Measurements from ENCODE around the gene TSHZ2.

GRCh38 chr20:53171065-53171464 is 198.9 kb downstream of the TSHZ2 start:
- no peak for TF ChIP-seq POLR2AphosphoS5 (IDR thresholded peaks at IDR 0.05)
- TF ChIP-seq, protein P1, sequence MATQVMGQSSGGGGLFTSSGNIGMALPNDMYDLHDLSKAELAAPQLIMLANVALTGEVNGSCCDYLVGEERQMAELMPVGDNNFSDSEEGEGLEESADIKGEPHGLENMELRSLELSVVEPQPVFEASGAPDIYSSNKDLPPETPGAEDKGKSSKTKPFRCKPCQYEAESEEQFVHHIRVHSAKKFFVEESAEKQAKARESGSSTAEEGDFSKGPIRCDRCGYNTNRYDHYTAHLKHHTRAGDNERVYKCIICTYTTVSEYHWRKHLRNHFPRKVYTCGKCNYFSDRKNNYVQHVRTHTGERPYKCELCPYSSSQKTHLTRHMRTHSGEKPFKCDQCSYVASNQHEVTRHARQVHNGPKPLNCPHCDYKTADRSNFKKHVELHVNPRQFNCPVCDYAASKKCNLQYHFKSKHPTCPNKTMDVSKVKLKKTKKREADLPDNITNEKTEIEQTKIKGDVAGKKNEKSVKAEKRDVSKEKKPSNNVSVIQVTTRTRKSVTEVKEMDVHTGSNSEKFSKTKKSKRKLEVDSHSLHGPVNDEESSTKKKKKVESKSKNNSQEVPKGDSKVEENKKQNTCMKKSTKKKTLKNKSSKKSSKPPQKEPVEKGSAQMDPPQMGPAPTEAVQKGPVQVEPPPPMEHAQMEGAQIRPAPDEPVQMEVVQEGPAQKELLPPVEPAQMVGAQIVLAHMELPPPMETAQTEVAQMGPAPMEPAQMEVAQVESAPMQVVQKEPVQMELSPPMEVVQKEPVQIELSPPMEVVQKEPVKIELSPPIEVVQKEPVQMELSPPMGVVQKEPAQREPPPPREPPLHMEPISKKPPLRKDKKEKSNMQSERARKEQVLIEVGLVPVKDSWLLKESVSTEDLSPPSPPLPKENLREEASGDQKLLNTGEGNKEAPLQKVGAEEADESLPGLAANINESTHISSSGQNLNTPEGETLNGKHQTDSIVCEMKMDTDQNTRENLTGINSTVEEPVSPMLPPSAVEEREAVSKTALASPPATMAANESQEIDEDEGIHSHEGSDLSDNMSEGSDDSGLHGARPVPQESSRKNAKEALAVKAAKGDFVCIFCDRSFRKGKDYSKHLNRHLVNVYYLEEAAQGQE (IDR thresholded peaks at IDR 0.05; ENCODE audit: borderline replicate concordance): no peak
- TF ChIP-seq, protein P2, sequence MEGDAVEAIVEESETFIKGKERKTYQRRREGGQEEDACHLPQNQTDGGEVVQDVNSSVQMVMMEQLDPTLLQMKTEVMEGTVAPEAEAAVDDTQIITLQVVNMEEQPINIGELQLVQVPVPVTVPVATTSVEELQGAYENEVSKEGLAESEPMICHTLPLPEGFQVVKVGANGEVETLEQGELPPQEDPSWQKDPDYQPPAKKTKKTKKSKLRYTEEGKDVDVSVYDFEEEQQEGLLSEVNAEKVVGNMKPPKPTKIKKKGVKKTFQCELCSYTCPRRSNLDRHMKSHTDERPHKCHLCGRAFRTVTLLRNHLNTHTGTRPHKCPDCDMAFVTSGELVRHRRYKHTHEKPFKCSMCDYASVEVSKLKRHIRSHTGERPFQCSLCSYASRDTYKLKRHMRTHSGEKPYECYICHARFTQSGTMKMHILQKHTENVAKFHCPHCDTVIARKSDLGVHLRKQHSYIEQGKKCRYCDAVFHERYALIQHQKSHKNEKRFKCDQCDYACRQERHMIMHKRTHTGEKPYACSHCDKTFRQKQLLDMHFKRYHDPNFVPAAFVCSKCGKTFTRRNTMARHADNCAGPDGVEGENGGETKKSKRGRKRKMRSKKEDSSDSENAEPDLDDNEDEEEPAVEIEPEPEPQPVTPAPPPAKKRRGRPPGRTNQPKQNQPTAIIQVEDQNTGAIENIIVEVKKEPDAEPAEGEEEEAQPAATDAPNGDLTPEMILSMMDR (IDR thresholded peaks at IDR 0.05; ENCODE audit: poor library complexity, severe bottlenecking): no peak
- no peak for TF ChIP-seq EZH2 (IDR thresholded peaks at IDR 0.05; ENCODE audit: borderline replicate concordance, insufficient read depth, low read length, poor library complexity, severe bottlenecking)
